ENCODE data around the gene EVL. TPM values are rescaled to one million over a fixed set of nuclear protein-coding genes. Genes with fewer than 3 reads are reported as not detected.
A peak's percentile ranks its signal among the peaks of the same experiment; 100 is the strongest.
"Not testable (repeated sequence)": the region's sequence is repeated elsewhere in the genome, so short reads cannot be mapped to it uniquely, and the experiment has no call there.

Gene EVL, protein sequence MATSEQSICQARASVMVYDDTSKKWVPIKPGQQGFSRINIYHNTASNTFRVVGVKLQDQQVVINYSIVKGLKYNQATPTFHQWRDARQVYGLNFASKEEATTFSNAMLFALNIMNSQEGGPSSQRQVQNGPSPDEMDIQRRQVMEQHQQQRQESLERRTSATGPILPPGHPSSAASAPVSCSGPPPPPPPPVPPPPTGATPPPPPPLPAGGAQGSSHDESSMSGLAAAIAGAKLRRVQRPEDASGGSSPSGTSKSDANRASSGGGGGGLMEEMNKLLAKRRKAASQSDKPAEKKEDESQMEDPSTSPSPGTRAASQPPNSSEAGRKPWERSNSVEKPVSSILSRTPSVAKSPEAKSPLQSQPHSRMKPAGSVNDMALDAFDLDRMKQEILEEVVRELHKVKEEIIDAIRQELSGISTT
- 100 to 1,000 TPM; 493 to 560 TPM for total RNA-seq

- H3K27me3 Mint-ChIP-seq: no peaks in the 10 kb centered on the region
- peak within 1 kb of the TSS; percentile 93 for H3K4me3 Mint-ChIP-seq
- ATAC-seq (replicated peaks): peak; percentile 38
- H3K36me3 Mint-ChIP-seq (ENCODE audit: low read depth): peaks cover 52% of the 10 kb centered on the region
- H3K4me1 Mint-ChIP-seq: peaks cover 42% of the 10 kb centered on the region
- H3K27ac Mint-ChIP-seq: peak within 1 kb of the TSS; percentile 96
- H3K9me3 Mint-ChIP-seq: no peaks in the 10 kb centered on the region
Measured at GRCh38 chr14:100065111-100065871, at the start of gene EVL. TSS of gene EVL (plus strand) at chr14:100065422. CDS start at chr14:100065501, 79 bp downstream.

GRCh38 chr14:100017553-100017952 is 47.7 kb upstream of the EVL start:
- H3K9me3 Mint-ChIP-seq: no peaks in the 10 kb centered on the region
- no peak for ATAC-seq (replicated peaks)
- no peak overlapping the region for H3K4me3 Mint-ChIP-seq
- no peak overlapping the region for H3K27ac Mint-ChIP-seq
- peaks cover 6% of the 10 kb centered on the region for H3K4me1 Mint-ChIP-seq
- no peaks in the 10 kb centered on the region for H3K27me3 Mint-ChIP-seq
- H3K36me3 Mint-ChIP-seq (ENCODE audit: low read depth): no peaks in the 10 kb centered on the region

- no peak overlapping the region for H3K27ac Mint-ChIP-seq
- no peaks in the 10 kb centered on the region for H3K36me3 Mint-ChIP-seq (ENCODE audit: low read depth)
- H3K4me1 Mint-ChIP-seq: peaks cover 5% of the 10 kb centered on the region
- no peaks in the 10 kb centered on the region for H3K9me3 Mint-ChIP-seq
- no peak for ATAC-seq (replicated peaks)
- H3K4me3 Mint-ChIP-seq: no peak overlapping the region
- no peaks in the 10 kb centered on the region for H3K27me3 Mint-ChIP-seq
Measured at GRCh38 chr14:100018054-100018453, 47.2 kb upstream of the EVL start.

DNA sequence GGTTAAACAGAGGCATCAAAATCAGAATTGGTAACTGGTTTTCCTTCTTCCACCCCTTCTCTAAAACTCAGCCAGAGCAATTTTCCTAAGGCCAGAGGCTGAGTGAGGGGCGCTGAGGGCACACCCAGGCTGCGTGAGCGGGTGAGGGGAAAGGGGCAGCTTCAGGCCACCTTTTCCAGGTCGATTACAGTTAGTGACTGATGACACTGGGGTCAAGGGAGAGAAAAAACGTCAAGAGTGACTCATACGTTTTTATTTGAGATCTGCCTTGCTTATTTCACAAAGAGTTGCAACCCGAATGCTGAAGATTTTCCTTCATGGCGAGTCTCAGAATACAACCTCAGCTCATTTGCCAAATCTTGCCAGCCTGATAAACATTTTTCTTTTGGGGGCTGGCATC is 46.7 kb upstream of the EVL start:
- H3K4me1 Mint-ChIP-seq: peaks cover 5% of the 10 kb centered on the region
- no peak overlapping the region for H3K27ac Mint-ChIP-seq
- ATAC-seq (replicated peaks): no peak
- no peak overlapping the region for H3K4me3 Mint-ChIP-seq
- H3K9me3 Mint-ChIP-seq: no peaks in the 10 kb centered on the region
- no peaks in the 10 kb centered on the region for H3K27me3 Mint-ChIP-seq
- H3K36me3 Mint-ChIP-seq (ENCODE audit: low read depth): no peaks in the 10 kb centered on the region

GRCh38 chr14:100019156-100019744 is 46.0 kb upstream of the EVL start:
- H3K9me3 Mint-ChIP-seq: no peaks in the 10 kb centered on the region
- no peak for ATAC-seq (replicated peaks)
- H3K27ac Mint-ChIP-seq: no peak overlapping the region
- no peaks in the 10 kb centered on the region for H3K36me3 Mint-ChIP-seq (ENCODE audit: low read depth)
- peaks cover 5% of the 10 kb centered on the region for H3K4me1 Mint-ChIP-seq
- no peak overlapping the region for H3K4me3 Mint-ChIP-seq
- H3K27me3 Mint-ChIP-seq: no peaks in the 10 kb centered on the region

GRCh38 chr14:100020629-100021028 is 44.6 kb upstream of the EVL start:
- no peaks in the 10 kb centered on the region for H3K9me3 Mint-ChIP-seq
- no peak overlapping the region for H3K27ac Mint-ChIP-seq
- H3K4me3 Mint-ChIP-seq: no peak overlapping the region
- no peaks in the 10 kb centered on the region for H3K36me3 Mint-ChIP-seq (ENCODE audit: low read depth)
- H3K27me3 Mint-ChIP-seq: no peaks in the 10 kb centered on the region
- no peak for ATAC-seq (replicated peaks)
- H3K4me1 Mint-ChIP-seq: peaks cover 13% of the 10 kb centered on the region

DNA sequence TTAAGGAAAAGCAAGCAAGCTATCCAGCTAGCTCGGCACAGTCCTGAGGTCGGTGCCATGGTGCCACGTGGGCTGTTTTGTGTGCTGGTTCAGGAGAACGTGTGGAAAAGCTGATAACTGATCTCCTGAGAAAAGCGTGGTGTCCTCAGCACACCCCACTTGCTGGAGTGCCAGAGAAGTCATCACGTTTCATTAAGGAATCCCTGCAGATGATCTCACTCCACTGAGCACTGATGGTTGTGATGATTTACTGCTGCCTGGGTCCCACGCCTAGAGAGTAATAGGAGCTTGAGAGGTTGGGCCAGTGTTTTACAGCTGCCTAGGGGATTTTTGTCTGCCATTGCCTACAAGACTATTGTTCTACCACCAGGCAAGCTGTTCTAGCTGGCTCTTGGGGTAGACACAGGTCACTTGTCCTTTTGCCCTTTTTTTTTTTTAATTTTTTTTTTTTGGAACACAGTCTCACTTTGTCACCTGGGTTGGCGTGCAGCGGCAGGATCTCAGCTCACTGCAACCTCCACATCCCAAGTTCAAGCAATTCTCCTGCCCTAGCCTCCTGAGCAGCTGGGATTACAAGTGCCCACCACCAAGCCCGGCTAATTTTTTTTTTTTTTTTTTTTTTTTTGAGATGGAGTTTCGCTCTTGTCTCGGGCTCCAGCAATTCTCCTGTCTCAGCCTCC is 42.3 kb upstream of the EVL start:
- no peak for ATAC-seq (replicated peaks)
- Mint-ChIP-seq H3K27me3 (no peaks in the 10 kb centered on the region), H3K27ac (no peak overlapping the region), H3K4me1 (peaks cover 11% of the 10 kb centered on the region), H3K36me3 (ENCODE audit: low read depth) (no peaks in the 10 kb centered on the region), H3K4me3 (no peak overlapping the region), H3K9me3 (no peaks in the 10 kb centered on the region)

DNA sequence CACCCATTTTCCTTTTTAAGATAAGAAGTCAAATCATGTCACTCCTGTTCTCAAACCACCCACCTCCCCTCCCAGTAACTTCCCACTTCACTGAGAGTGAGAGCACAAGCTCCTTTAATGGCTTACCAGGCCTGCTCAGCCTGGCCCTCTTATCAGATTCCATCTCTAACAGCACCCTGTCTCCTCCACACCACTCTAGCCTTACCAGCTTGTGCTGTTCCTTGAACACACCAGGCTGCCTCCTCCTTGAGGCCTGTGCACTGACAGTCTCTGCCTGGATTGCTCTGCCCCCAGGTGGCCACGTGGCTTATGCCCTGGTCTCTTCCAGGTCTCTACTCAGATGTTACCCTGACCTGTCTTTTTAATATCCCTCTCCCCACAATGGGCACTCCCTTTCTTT is 40.1 kb upstream of the EVL start:
- ATAC-seq (replicated peaks): peak; percentile 65
- H3K4me1 Mint-ChIP-seq: peaks cover 7% of the 10 kb centered on the region
- peak overlapping the region; percentile 9 for H3K27ac Mint-ChIP-seq
- H3K27me3 Mint-ChIP-seq: no peaks in the 10 kb centered on the region
- H3K9me3 Mint-ChIP-seq: no peaks in the 10 kb centered on the region
- no peaks in the 10 kb centered on the region for H3K36me3 Mint-ChIP-seq (ENCODE audit: low read depth)
- H3K4me3 Mint-ChIP-seq: no peak overlapping the region

- Mint-ChIP-seq H3K27ac (no peak overlapping the region), H3K4me1 (peaks cover 7% of the 10 kb centered on the region), H3K36me3 (ENCODE audit: low read depth) (no peaks in the 10 kb centered on the region), H3K4me3 (no peak overlapping the region), H3K9me3 (no peaks in the 10 kb centered on the region), H3K27me3 (no peaks in the 10 kb centered on the region)
- ATAC-seq (replicated peaks): no peak
Measured at GRCh38 chr14:100027771-100028490, 37.3 kb upstream of the EVL start.

DNA sequence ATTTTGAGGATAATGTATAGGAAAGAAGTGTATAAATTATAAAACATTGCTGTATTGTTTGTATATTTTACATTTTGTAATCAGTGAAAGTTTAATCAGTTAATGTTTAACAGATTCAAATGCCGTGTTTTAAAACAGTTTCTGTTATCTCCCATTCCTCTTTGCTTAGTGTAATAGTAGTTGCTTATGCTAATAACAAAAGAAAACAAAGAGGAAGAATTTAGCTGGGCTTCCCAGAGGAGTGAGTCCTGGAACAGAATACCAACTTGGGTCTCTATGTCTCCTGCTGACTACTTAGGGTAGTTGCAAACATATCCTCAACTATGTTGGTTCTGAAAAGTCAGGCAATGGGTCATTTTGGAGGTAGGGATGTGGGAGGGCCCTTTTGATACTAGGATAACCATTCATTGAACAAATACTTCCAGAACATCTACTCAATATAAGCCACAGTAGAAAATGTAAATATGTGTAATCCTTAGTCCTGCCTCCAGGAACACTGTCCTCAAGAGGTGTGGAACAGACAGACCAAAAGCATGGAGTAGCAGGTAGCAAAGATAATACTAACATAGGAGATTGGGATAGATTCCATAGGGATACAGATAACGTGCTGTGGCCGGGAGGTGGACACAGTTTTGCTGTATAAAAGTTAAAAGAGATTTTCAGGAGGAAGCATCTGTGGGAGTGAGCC is 36.1 kb upstream of the EVL start:
- Mint-ChIP-seq H3K4me3 (no peak overlapping the region), H3K9me3 (no peaks in the 10 kb centered on the region), H3K27me3 (no peaks in the 10 kb centered on the region), H3K36me3 (ENCODE audit: low read depth) (no peaks in the 10 kb centered on the region), H3K4me1 (peaks cover 7% of the 10 kb centered on the region), H3K27ac (no peak overlapping the region)
- ATAC-seq (replicated peaks): no peak

- not testable (repeated sequence) for H3K36me3 Mint-ChIP-seq (ENCODE audit: low read depth); ATAC-seq (replicated peaks); H3K27ac Mint-ChIP-seq; H3K4me1 Mint-ChIP-seq; H3K27me3 Mint-ChIP-seq; H3K4me3 Mint-ChIP-seq; H3K9me3 Mint-ChIP-seq
Measured at GRCh38 chr14:100030006-100030405, 35.2 kb upstream of the EVL start.

GRCh38 chr14:100030452-100031153 is 34.6 kb upstream of the EVL start:
- H3K9me3 Mint-ChIP-seq: no peaks in the 10 kb centered on the region
- no peaks in the 10 kb centered on the region for H3K36me3 Mint-ChIP-seq (ENCODE audit: low read depth)
- H3K27ac Mint-ChIP-seq: no peak overlapping the region
- no peaks in the 10 kb centered on the region for H3K27me3 Mint-ChIP-seq
- no peak overlapping the region for H3K4me3 Mint-ChIP-seq
- no peaks in the 10 kb centered on the region for H3K4me1 Mint-ChIP-seq
- no peak for ATAC-seq (replicated peaks)

Data from activated T-helper 17 cell treated with anti-CD3 and anti-CD28 coated beads, Interleukin-2, amount 50 U/mL, for 72 hours (primary cell).